Endometrial microvascular endothelial cells (primary cell): Measurements from ENCODE around the gene ACOXL. TPM values are rescaled to one million over a fixed set of nuclear protein-coding genes. Genes with fewer than 3 reads are reported as not detected.

ENCODE experiments used
- in situ Hi-C: cut with HindIII; loops from 2 replicates; pipeline ENCODE4 v1.10.0; 2017; ENCODE audit warnings: low sequenced_read_pairs, low pct_unique_long_range_greater_than_20kb; ENCODE audit errors: inconsistent ontology term
- total RNA-seq: library from RNA; depleted of rRNA; stranded (reverse); fragments of >200 nt; gene quantifications from one replicate; pipeline ENCODE4 v1.2.3, GENCODE V29; 2015; ENCODE audit errors: inconsistent ontology term

ACOXL gene
- total RNA-seq, 1 donor from 2014 or later, result not detected

DNA sequence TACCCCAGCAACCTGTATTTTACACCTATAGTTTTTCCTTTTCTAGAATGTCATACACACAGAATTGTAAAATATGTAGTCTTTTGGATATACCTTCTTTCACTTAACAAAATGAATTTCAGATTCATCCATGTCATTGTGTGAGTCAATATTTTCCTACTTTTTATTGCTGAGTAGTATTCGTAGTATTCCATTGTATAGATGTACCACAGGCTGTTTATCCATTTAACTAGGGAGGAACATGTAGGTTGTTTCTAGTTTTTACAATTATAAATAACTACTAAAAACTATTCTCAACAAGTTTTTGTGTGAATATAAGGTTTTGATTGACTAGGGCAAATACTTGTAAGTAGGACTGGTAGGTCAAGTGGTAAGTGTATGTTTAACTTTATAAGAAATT is 187.4 kb downstream of the ACOXL start:
- in situ Hi-C loops, result no loop called here

DNA sequence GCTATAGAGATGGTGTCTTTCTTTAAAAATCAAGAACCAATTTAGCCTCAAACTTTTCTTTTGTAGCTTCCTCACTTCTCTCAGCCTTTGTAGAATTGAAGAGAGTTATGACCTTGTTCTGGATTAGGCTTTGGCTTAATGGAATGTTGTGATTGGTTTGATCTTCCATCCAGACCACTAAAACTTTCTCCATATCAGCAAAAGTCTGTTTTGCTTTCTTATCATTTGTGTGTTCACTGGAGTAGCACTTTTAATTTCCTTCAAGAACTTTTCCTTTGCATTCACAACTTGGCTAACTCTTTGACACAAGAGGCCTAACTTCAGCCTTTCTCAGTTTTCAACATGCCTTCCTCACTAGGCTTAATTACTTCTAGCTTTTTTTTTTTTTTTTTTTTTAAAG is 193.1 kb downstream of the ACOXL start:
- in situ Hi-C loops, result no loop called here

DNA sequence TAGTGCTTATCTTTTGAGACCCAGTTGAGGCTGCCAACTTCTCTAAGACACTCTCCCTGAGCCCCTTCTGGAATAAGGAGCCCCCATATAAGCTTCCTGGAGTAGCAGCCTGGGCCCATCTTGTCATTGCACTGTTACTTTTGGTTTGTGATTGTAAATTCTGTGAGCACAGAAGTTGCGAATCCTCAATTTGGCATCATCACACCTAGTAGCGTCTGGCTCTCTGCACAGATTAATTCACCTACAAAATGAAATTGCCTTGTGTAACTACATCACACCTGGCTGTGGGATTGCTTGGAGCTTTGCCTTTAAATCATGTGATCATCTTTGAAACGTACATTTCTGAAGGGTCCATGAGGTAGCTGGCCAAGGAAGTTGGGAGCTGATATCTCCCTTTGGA is 195.2 kb downstream of the ACOXL start:
- in situ Hi-C loops, result no loop called here

DNA sequence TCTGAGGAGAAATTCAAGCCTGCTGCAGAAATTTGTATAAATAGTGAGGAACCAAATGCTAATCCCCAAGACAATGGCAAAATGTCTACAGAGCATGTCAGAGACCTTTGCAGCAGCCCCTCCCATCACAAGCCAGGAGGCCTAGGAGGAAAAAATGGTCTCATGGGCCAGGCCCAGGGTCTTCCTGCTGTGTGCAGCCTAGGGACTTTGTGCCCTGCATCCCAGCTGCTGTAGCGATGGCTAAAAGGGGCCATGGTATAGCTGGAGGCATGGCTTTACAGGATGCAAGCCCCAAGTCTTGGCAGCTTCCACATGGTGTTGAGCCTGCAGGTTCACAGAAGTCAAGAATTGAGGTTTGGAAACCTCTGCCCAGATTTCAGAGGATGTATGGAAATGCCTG is 197.2 kb downstream of the ACOXL start:
- in situ Hi-C loops, result no loop called here

DNA sequence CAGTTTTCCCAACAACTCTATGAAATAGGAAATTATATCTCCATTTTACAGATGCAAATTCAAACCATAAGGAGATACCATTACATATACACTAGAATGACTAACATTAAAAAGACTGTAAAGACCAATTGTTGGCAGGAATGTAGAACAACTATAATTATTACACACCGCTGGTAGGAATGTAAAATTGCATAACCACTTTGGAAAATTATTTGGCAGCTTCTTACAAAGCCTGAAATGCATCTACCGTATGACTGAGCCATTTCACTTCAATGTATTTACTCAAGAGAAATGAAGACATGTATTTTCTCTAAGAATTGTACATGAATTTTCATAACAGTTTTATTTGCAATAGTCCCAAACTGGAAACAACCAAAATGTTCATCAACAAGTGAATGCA is 199.3 kb downstream of the ACOXL start:
- in situ Hi-C loops, result no loop called here

DNA sequence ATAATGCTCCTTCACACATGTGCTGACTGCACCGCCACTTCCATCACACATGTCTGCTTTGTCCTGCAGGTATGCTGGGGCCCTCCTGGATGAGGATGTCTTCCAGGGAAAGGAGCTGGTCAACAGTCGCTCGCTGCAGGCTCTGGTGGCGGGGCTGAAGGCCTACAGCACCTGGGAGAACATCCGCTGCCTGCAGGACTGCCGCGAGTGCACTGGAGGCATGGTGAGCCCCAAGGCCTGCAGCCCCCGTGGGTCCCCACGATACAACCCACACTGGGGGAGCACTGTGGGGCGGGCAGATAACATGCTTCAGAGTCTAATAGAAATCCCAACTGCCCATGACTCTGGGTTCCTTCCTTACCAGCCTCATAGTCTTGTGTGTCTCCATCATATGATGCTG is 201.0 kb downstream of the ACOXL start:
- in situ Hi-C loops, result no loop called here

DNA sequence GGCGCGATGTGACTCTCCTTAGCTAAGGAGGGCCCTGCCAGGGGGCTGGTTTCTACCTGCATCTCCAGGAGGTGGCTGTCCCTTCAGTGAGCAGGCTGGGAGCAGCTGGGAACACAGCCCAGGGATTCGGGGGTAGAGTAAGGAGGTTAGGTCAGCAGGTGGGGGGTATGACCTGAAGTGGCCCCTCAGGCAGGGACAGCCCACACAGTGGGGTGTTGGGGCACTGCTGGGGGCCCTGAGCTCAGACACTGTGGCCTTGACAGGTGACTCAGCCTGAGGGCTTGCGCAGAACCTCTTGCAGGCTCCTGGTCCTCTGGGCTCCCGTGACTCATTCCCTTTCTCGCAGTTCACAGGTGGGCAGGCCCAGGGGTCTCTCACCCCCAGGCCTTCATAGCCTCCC is 202.6 kb downstream of the ACOXL start:
- in situ Hi-C loops, result no loop called here

DNA sequence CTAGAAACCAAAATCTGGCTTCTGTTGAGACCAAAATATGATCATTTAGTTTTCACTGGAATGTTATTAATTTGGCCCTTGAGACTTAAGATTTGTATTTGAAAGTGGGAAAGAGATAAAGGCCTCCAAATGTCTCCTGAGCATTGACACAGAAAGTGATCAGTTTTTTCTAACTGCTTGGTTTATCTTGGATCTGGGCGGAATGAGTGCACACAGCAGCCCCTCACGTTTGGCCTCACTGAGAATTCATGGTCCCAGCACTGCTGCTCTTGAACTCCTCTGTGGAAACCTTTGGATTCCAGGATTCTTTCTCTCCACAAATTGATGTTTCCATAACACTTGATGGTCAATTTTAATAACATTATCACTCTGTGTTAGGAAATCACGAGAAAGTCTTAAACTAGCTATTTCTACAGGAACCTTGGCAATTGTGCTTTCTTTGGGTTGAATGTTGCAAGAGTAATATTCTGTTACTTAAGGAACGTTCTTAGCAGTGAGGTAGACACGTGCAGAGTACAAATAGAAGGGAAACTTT is 208.1 kb downstream of the ACOXL start:
- in situ Hi-C loops, result no loop called here

DNA sequence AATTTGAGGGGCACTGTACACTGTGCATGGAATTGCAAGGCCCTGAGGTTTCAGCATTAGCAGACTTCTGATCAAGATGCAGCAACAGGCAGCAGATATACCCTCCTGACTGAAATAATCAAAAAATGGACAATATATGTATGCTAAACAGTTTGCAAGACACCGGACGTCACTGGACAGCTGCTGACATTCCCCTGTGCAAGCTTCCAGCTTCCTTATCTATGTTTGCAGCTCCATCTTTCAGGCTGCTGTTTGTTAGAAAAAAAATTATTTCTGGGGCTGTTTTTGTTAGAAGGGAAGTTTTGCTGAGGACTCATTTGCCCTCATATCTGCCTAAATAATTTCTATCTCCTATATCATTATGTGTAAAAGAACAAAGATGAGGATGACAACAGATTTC is 208.9 kb downstream of the ACOXL start:
- in situ Hi-C loops, result no loop called here

DNA sequence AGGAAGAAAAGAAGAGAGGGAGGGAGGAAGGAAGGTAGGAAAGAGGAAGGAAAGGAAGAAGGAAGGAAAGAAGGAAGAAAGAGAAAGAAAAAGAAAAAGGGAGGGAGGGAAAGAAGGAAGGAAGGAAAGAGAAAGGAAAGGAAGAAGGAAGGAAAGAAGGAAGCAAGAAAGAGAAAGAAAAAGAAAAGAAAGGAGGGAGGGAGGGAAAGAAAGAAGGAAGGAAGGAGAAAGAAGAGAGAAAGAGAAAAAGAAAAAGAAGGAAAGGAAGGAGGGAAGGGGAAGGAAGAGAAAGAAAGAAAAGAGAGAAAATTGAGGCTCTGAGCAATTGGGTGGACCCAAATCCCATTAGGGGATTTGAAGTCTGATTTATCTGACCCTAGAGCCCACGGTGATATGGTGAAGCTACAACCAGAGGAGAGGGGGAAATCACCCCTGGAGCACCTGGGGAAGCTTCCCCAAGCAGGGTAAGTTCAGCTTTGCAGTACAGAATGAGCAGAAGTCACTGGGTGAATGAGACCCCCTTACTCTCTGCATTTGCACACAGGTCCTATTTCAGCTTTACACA is 210.8 kb downstream of the ACOXL start:
- in situ Hi-C loops, result no loop called here

DNA sequence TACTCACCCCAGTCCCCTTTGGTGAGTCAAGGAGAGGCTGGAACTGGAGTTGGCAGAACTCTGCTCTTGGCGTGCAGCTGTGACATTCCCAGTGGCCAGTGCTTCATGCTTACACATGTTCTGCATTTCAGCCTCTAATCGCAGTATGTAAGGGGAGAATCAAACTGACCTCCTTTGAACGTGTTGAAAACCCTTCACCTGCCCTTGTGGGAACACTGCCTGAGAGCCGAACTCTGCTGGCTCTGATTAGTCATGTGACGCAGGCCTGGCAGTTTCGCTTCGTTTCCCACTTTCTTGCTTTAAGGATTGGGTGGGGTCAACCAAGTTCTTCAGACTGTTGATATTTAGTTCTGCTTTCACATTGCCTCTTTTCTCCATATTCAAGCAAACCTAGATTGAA is 214.5 kb downstream of the ACOXL start:
- in situ Hi-C loops, result no loop called here

DNA sequence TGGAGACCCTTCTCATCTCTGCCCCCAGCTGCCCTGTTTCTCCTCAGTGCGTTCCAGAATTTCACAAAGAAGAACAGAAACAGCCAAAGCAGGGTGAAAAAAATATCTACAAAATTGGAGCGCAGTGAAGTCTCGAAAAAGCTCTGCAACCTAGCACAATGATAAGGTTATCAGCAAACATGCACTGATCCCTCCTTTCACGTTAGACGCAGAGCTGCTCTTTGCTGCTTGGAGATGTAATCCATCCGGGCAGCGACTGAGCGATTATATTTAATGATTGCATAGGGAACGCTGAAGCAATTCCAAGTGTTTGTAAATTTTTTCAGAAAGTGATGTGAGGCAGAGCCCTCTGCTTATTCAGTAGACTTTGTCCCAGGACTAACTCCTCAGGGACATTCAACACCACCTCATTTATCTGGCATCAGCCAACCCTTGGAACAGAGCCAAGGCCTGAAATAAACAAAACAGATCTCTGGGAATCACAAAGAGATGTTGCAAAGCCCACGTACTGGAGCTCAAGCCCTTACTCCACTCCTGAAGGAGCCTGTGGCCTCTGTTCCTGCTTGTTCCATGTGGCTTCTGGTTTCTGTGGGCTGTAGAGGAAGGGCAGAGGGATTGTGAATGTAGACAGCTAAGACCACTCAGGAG is 215.8 kb downstream of the ACOXL start:
- in situ Hi-C loops, result no loop called here

DNA sequence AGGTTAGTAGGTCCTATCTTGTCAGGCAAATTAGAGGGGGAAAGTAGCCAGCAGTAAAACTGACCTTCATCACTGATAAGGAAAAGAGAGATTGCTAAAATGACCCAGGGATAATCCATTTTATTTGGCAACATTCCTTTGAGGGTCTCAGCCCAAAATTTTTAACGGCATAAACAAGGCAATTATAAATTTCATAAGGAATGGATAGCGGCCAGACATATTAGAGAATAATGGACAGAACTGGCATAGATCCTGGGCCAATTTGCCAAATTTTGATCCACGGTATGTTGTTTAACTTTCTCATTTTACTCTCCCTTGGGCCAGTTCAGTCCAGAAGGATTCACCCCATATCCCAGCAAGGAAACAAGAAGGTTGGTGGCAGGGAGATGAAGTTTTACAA is 217.9 kb downstream of the ACOXL start:
- in situ Hi-C loops, result no loop called here

DNA sequence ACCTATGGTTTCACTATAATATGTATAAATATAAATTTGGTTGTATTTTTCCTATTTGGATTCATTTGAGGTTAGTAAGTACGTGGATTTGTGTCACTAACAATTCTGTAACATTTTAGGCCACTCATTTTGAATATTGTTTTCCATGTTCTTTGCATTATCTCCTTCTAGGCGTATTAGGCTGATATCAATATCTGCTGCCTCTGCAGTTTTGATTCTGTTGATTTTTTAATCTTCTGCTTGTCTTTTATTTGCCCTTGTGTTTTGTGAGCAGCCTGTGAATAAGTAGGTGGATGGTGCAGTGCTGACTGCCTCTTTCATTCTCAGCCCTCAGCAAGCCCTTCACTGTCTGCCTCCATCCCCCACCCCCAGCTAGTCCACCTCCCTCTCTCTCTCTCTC is 222.7 kb downstream of the ACOXL start:
- in situ Hi-C loops, result no loop called here

DNA sequence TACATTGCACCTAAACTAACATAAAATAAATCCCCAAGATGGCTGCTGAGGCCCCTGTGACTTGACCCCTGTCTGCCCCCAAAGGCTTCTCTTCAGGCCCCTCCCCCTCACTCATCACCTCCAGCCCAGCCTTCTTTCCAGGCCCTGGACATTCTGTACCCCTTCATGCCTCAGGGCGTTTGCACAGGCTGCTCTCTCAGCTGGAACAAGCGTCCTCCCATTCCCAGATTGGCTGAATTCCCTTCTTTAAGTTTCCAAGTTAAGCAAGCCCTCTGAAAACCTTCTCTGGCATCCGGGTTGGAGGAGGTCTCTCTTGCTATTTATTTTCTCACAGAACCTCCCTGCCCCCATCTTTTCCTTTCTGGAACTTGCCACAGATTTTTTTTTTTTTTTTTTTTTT is 223.2 kb downstream of the ACOXL start:
- in situ Hi-C loops, result no loop called here

DNA sequence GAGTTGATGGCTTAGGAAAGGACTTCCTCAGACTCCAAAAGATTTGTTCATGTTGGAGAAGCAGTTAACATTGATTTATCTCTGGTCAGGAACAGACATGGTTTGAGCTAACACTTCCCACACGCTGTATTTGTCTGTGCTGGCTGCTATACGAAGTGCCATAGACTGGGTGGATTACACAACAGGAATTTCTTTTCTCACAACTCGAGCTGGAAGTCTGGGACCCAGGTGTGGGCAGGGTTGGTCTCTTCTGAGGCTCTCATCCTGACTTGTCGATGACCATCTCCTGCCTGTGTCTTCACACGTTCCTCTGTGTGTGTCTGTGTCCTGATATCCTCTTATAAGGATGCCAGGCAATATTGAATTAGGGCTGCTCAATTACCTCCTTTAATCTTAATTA is 224.9 kb downstream of the ACOXL start:
- in situ Hi-C loops, result no loop called here

DNA sequence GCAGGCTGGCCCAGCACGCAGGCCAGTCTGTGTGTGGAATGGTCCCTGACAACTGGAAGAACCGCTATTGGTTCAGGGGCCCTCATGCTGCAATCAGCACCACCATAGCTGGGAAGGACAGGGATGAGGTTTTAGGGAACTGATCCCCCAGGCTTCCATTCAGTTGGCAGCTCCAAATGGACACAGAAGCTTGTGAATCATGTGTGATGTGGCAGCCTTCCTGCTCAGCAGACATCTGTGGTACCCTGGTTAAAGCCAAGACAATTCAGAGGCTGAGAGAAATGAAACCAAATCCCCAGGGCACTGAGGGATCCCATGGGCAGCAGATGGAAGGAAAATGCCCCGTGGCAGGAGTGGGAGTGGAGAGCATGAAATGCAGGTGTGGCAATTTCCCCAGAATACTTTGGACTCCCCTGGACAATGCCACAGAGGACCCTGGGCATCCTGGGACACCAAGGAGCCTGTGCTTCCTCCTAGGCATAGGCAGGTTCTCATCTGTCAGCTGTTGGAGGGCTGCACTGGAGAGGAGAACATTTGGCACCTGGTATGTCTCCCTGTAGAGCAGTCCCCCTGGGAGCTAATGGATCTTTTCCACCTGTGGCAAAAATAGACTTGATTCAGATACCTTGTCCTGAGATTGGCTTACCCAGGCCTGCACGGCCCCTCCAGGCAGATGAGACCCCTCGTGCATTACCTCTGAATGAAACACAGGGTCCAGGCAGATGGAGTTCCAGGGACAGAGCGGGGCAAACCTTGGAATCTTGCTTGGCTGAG is 226.2 kb downstream of the ACOXL start:
- in situ Hi-C loops, result no loop called here

DNA sequence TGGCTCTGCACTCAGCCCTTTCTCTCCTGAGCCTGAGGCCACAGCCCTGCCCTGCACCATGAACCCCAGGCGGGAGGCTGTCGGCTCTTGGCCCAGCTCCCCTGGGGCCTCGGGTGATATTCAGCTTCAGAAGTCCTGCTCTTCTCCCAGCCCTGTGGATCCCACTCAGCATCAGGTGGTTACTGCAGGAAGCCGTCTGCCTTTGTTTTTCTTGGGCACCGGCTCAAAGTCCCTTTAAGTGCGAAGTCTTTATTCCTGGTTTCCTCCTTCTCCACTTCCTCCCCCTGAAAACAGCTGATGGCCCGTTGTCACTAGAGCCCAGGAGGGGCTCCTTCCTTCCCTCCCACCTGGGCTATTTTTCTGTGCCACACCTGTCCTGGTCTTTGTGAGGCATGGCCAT is 226.8 kb downstream of the ACOXL start:
- in situ Hi-C loops, result no loop called here

DNA sequence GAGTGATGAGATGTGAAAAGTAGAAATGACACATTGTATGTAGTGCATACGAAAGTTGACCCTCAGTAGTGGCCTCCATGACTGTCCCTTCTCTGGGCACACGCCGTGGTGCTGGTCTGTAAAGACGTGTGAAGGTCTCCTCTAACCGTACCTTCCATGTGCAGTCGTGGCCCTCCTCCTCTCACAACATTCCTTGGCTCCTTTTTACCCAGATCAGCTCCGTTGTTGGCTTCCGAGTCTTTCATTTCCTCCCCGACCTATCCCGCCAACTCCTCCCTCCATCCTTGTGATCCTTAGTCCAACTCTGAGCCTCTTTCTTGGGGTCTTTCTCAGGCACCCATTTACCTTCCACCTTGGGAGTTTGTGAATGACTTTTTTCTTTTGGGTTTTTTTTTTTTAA is 227.9 kb downstream of the ACOXL start:
- in situ Hi-C loops, result no loop called here

DNA sequence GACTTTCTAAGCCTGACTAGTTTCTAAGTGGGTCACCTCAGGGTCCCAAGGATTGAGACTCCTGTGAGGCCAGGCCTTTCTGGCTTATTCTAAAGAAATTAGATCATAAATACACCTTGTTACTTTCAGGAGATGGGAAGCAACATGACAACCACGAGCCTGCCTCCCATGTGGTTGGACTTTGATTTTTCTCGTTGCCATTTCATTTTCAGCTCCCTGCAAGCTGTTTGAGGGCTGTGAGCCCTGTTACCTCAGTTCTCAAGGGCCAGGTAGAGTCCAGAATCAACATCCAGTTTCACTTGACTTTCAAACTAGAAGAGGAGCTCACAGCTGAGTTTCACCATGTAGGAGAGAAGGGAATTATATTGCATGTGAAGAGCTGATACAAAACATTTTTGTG is 228.6 kb downstream of the ACOXL start:
- in situ Hi-C loops, result no loop called here
